ENCODE measurements around the gene ACOX2. TPM values are rescaled to one million over a fixed set of nuclear protein-coding genes. Genes with fewer than 3 reads are reported as not detected.

The ACOX2 gene
- total RNA-seq, 4 donors from 2014 or later, result 2.6 to 6.6 (median 4.5) TPM

DNA sequence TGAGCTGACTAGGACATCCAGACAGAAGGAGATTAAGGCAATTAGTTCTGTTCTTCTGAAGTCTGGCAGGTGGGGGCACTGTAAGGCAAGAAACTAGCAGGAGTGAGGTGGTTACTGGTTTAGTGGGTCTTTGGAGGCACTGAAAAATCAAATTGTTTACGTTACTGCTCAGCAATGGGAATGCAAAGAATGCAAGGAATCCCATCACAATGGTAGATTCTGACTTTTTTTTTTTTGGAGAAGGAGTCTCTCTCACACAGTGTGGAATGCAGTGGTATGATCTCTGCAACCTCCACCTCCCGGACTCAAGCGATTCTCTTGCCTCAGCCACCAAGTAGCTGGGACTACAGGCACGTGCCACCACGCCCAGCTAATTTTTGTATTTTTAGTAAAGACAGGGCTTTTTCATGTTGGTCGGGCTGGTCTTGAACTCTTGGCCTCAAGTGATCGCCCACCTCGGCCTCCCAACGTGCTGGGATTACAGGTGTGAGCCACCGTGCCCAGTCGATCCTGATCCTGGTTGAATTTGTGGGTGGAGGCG, 23.9 kb upstream of the ACOX2 start:
- no peak overlapping the region for H3K4me3 ChIP-seq (ENCODE audit: low read depth, poor library complexity, severe bottlenecking)
- 78 to 84% methylated on average over 12 of the region's 12 CpGs for WGBS, 2 donors
- intact Hi-C loops (cut with DNase I; ENCODE audit: low total_unique reads), result no loop called here
- no peak for TF ChIP-seq CTCF (IDR thresholded peaks at IDR 0.05)
- TF ChIP-seq POLR2A (IDR thresholded peaks at IDR 0.05), result no peak
- peak in 1 of 2 donors; percentile 71 for DNase-seq (ENCODE audit: low spot score in 2 of 2)

GRCh38 chr3:58559586-58559985, 22.6 kb upstream of the ACOX2 start:
- H3K4me3 ChIP-seq (ENCODE audit: low read depth, poor library complexity, severe bottlenecking), result no peak overlapping the region
- DNase-seq (ENCODE audit: low spot score in 2 of 2), result peak in 1 of 2 donors; percentile 36
- WGBS, 2 donors, result 74 to 91% methylated on average over 5 of the region's 5 CpGs
- intact Hi-C loops (cut with DNase I; ENCODE audit: low total_unique reads), result no loop called here
- TF ChIP-seq CTCF (IDR thresholded peaks at IDR 0.05) (no peak), POLR2A (IDR thresholded peaks at IDR 0.05) (no peak)

- TF ChIP-seq POLR2A (IDR thresholded peaks at IDR 0.05) (no peak), CTCF (IDR thresholded peaks at IDR 0.05) (no peak)
- DNase-seq (ENCODE audit: low spot score in 2 of 2), result no peak
- WGBS, 2 donors, result 73 to 78% methylated on average over 6 of the region's 6 CpGs
- H3K4me3 ChIP-seq (ENCODE audit: low read depth, poor library complexity, severe bottlenecking), result no peak overlapping the region
- intact Hi-C loops (cut with DNase I; ENCODE audit: low total_unique reads), result no loop called here
Measured at GRCh38 chr3:58557491-58557890, 20.5 kb upstream of the ACOX2 start.

DNA sequence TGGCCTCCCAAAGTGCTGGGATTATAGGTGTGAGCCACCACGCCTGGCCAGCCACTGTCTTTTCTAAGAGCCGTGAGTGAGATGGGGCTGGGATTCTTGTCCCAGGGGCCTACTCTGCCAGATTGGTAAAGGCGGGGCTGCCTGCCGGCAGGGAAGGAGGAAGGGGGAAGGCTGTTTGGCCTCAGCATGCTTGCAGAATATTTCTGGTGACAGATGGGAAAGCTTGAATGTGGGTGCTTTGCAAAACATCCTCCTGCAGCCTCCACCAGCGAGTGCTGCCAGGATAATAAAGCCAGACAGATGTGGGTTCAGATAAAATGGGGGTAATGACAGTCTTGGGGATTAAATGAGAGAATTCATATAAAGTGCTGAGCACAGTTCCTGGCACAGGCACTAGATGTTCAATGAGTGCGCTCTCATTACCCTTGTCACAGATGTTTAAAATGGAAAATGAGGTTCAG, 19.8 kb upstream of the ACOX2 start:
- H3K4me3 ChIP-seq (ENCODE audit: low read depth, poor library complexity, severe bottlenecking), result no peak overlapping the region
- 24 to 29% methylated on average over 6 of the region's 6 CpGs for WGBS, 2 donors
- peak in 1 of 2 donors; percentile 72 for DNase-seq (ENCODE audit: low spot score in 2 of 2)
- TF ChIP-seq CTCF (IDR thresholded peaks at IDR 0.05) (no peak), POLR2A (IDR thresholded peaks at IDR 0.05) (no peak)
- intact Hi-C loops (cut with DNase I; ENCODE audit: low total_unique reads), result no loop called here

GRCh38 chr3:58556001-58556400, 19.0 kb upstream of the ACOX2 start:
- intact Hi-C loops (cut with DNase I; ENCODE audit: low total_unique reads), result no loop called here
- H3K4me3 ChIP-seq (ENCODE audit: low read depth, poor library complexity, severe bottlenecking), result no peak overlapping the region
- WGBS, 2 donors, result 84 to 92% methylated on average over 5 of the region's 5 CpGs
- peak in 1 of 2 donors; percentile 70 for DNase-seq (ENCODE audit: low spot score in 2 of 2)
- TF ChIP-seq CTCF (IDR thresholded peaks at IDR 0.05) (no peak), POLR2A (IDR thresholded peaks at IDR 0.05) (no peak)

DNA sequence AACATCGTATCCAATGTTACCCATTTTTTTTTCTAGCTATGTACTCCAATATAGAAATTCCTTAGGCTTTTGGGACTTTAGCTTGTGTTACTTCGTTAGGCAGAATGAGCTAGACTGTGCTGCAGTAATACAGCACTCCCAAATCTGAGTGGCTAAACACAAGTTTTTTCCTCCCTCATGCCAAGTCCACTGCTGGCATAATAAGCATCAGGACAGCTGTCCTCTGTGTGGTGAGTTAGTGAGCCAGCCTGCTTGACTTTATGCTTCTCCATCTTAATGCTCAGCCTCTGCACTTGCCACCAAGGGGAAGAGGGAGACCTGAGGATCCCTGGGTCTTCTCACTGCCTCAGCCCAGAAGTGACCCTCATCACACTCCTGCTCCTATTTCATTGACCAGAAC, 18.2 kb upstream of the ACOX2 start:
- TF ChIP-seq POLR2A (IDR thresholded peaks at IDR 0.05), result no peak
- TF ChIP-seq CTCF (IDR thresholded peaks at IDR 0.05), result no peak
- DNase-seq (ENCODE audit: low spot score in 2 of 2), result peak in 1 of 2 donors; percentile 17
- 97% methylated on average over 2 of the region's 2 CpGs for WGBS, 2 donors
- intact Hi-C loops (cut with DNase I; ENCODE audit: low total_unique reads), result no loop called here
- no peak overlapping the region for H3K4me3 ChIP-seq (ENCODE audit: low read depth, poor library complexity, severe bottlenecking)

All from lower leg skin (tissue), 4 donors.